RWPE1 (cell line): ENCODE results near the gene FAM20C.
"Not testable (repeated sequence)": the region's sequence is repeated elsewhere in the genome, so short reads cannot be mapped to it uniquely, and the experiment has no call there.

Source experiments
- CTCF ChIA-PET: fragments of 350-600 bp; sonication (Branson Sonifier 250); formaldehyde crosslinking; extraction: SDS; loops from one replicate; lab custom pipeline; 2021; lab: Yijun Ruan, JAX
- POLR2A ChIA-PET: fragments of 400-600 bp; formaldehyde crosslinking; extraction: SDS; loops from one replicate; lab custom pipeline; 2020; ENCODE audit warnings: antibody characterized with exemption; ENCODE audit not compliant: low non-redundant PET; lab: Yijun Ruan, JAX
- DNase-seq: peaks from one replicate; pipeline ENCODE4 v3.0.0; 2012; ENCODE audit warnings: low spot score
- H3K27ac ChIP-seq: fragments of 450-650 bp; 2 replicates; pipeline ENCODE4 v1.5.1; 2017
- CTCF ChIP-seq: fragments of 450-650 bp; conservative IDR thresholded peaks from 2 replicates; pipeline ENCODE4 v1.5.1; 2017; ENCODE audit warnings: low read depth, mild to moderate bottlenecking

Gene FAM20C

GRCh38 chr7:179209-179681 lies 13.1 kb upstream of the FAM20C start:
- ChIA-PET CTCF (interaction anchor here (0.6 kb wide), 1 partner anchor 55 kb away, joined by 3 read pairs; no protein-coding TSS in a partner anchor), POLR2A (no interaction called here)
- DNase-seq = no peak
- TF ChIP-seq CTCF = no peak
- H3K27ac ChIP-seq = no peak overlapping the region

DNA sequence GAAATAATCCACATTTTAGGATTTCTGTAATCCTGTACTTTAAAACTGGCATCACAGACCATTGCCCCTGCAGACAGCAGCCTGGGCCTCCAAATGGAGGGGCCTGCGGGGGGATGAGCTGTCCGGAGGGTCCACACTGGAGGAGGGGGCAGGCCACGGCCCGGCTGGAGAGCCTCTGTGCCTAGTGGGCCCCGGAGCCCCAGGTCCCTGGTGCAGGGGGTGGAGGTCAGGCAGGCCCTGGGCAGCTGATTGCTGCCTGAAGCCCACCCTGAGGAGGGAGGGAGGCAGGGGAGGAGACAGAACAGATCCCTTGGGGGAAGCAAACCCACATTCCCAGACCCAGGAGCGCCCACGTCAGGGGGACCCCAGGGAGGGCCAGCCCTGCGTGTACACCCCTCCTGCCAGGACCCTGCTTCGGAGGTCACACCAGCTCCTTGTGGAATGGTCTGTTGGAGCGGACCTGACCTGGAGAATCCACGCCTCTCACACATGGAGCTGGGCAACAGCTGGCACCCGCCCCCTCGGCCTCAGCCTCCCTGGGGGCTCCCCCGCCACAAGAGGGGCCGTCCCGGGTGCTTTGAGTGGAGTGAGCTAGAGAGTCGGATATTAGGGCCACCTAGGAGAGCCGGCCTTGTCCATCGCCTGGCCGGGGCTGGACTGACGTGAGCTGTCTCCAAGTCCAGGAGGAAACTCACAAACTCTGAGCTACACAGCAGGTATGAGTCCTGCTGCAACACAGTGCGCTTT lies 12.2 kb upstream of the FAM20C start:
- POLR2A ChIA-PET = interaction anchor here (0.6 kb wide), 1 partner anchor 12 kb away, joined by 3 read pairs; the partner anchor contains the start of gene FAM20C
- no peak for TF ChIP-seq CTCF
- no peak for DNase-seq
- no peak overlapping the region for H3K27ac ChIP-seq
- CTCF ChIA-PET = no interaction called here

GRCh38 chr7:181738-182137 lies 10.6 kb upstream of the FAM20C start:
- TF ChIP-seq CTCF = no peak
- CTCF ChIA-PET = no interaction called here
- no peak overlapping the region for H3K27ac ChIP-seq
- DNase-seq = no peak
- POLR2A ChIA-PET = no interaction called here

DNA sequence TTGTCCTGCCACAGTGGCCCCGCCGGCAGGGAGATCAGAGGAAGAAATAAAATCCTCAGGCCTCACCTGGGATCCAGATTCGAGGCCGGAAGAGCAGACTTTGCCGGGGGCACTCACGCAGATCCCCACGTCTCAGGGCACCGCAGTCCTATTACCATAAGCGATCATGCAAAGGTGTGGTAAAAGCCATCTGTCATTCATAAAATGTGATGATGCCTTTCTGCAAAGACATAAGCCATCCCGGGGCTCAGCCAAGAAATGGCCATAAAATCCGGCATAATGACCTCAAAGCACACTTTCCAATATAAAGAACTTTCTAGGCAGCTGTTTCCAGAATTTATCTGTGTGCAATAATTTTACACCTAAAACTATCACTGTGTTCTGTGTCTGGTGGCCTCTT lies 9.9 kb upstream of the FAM20C start:
- POLR2A ChIA-PET, H3K27ac ChIP-seq, CTCF ChIA-PET, DNase-seq: not testable (repeated sequence)

- no peak for TF ChIP-seq CTCF
- H3K27ac ChIP-seq = no peak overlapping the region
- POLR2A ChIA-PET = no interaction called here
- DNase-seq = no peak
- CTCF ChIA-PET = no interaction called here
Measured at GRCh38 chr7:183496-184292, 8.7 kb upstream of the FAM20C start.

DNA sequence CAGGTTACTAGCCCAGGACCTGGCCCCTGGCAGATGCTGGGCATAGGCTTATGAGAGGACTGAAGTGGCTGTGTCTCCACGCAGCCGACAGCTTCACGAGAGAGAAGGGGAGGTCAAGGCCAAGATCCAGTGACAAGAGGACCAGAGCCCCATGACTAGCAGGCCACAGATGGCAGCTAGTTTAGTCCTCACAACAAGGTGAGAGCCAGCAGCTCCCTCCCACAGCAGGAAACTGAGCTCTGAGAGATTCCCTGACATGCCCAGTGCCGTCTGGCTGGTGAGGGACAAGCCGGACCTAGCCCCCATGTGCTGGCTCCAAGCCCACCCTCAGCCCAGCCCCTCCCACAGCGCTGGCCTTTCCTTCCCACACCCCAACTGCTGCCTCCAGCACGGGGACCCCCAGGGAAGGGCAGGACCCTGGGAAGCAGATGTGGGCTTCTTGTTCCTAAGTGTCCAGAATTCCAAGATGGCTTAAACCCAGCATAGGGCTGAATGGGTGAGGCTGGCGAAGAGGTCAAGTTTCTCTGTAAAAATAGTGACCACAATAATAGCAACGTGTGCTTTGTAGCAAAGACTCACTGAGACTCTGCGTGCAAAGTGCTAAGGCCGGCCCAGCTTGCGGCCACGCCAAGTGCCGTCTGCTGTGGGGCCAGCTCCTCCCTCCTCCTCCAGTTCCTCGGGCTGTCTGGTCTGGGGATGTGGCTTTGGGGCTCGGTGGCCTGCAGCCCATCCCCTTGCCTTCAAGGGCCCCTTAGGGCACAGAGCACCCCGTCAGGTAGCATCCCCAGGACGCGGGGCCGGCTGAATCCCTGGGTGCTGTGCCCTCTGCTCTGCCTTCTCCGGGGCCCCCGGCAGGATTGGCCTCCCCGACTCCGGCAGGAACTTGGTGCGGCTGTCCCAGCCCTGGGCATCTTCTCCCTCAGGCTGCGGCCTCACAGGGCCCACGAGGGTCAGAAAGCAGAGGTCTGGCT lies 7.8 kb upstream of the FAM20C start:
- DNase-seq = no peak
- POLR2A ChIA-PET = no interaction called here
- CTCF ChIA-PET = no interaction called here
- no peak overlapping the region for H3K27ac ChIP-seq
- TF ChIP-seq CTCF = no peak
